Vagina (tissue), 2 donors: ENCODE measurements around the gene CCDC63. TPM values are rescaled to one million over a fixed set of nuclear protein-coding genes. Genes with fewer than 3 reads are reported as not detected.
A peak's percentile ranks its signal among the peaks of the same experiment; 100 is the strongest.

ENCODE experiments used
- DNase-seq, 2 donors: peaks; one replicate each; pipeline ENCODE4 v3.0.0-alpha.2; 2017; ENCODE audit errors: extremely low spot score in 2 of 2
- H3K27ac ChIP-seq: fragments of 200-600 bp; sonication (generic); one replicate; pipeline ENCODE4 v1.5.1; 2019
- H3K27me3 ChIP-seq: fragments of 200-600 bp; sonication (generic); one replicate; pipeline ENCODE4 v1.5.1; 2019
- H3K36me3 ChIP-seq, 2 donors: fragments of 200-600 bp; sonication (generic); one replicate each; pipeline ENCODE4 v1.5.1; 2017 to 2019
- H3K4me1 ChIP-seq: fragments of 200-600 bp; sonication (generic); one replicate; pipeline ENCODE4 v1.5.1; 2019
- H3K4me3 ChIP-seq, 2 donors: fragments of 200-600 bp; sonication (generic); 1 replicate in 1 of 2; 2 replicates in 1 of 2; pipeline ENCODE4 v1.5.1; 2016 to 2019
- H3K9me3 ChIP-seq: fragments of 200-600 bp; sonication (generic); one replicate; pipeline ENCODE4 v1.5.1; 2019
- POLR2A ChIP-seq, 2 donors: fragments of 450-650 bp; IDR thresholded peaks; one replicate each; pipeline ENCODE4 v1.6.1; 2017; ENCODE audit warnings: antibody characterized with exemption in 2 of 2, mild to moderate bottlenecking in 2 of 2, moderate library complexity in 2 of 2
- POLR2AphosphoS5 ChIP-seq, 2 donors: sonication (generic); formaldehyde crosslinking; IDR thresholded peaks; one replicate each; pipeline ENCODE4 v1.9.0; 2017; ENCODE audit warnings: antibody characterized with exemption in 2 of 2, mild to moderate bottlenecking in 2 of 2, low read depth in 1 of 2; ENCODE audit not compliant: insufficient read depth in 1 of 2
- intact Hi-C: fragments of 100-400 bp; cut with DNase I; formaldehyde crosslinking; loops from one replicate; pipeline ENCODE4 v1.15.1; 2023
- total RNA-seq: library from RNA; depleted of rRNA; stranded (reverse); fragments of >200 nt; gene quantifications from one replicate; pipeline ENCODE4 v1.2.3, GENCODE V29; 2016
- TF ChIP-seq, protein P1 (sequence below), 3 experiments: fragments of 450-650 bp in 2 of 3; fragments of 200-600 bp in 1 of 3; sonication (generic) in 1 of 3; IDR thresholded peaks; one replicate each; pipeline ENCODE4 v1.5.1; 2017 to 2019; ENCODE audit warnings: antibody characterized with exemption in 3 of 3, mild to moderate bottlenecking in 2 of 3, moderate library complexity in 2 of 3

Gene CCDC63
- total RNA-seq, 1 donor from 2014 or later = not detected

DNA sequence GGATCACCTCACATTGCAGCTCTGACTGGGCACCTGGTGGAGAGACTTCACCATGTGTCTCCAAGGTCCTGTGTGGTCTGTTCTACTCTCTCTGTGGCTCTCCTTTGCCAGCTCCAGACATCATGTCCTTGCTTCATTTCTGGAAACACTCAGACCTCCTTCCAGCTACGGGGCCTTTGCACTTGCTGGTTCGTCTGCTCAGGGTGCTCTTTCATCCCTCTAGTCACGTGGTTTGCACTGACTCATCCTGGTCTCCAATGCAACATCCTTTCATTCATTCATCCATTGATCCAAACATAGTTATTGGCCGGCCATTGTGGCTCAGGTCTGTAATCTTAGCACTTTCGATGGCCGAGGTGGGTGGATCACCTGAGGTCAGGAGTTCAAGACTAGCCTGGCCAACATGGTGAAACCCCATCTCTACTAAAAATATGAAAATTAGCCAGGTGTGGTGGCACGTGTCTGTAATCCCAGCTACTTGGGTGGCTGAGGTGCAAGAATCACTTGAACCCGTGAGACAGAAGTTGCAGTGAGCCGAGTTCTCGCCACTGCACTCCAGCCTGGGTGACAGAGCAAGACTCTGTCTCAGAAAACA, 23.9 kb upstream of the CCDC63 start:
- TF ChIP-seq POLR2A (IDR thresholded peaks at IDR 0.05) (no peak), POLR2AphosphoS5 (IDR thresholded peaks at IDR 0.05; ENCODE audit: insufficient read depth in 1 of 2, low read depth in 1 of 2) (no peak)
- TF ChIP-seq, protein P1, sequence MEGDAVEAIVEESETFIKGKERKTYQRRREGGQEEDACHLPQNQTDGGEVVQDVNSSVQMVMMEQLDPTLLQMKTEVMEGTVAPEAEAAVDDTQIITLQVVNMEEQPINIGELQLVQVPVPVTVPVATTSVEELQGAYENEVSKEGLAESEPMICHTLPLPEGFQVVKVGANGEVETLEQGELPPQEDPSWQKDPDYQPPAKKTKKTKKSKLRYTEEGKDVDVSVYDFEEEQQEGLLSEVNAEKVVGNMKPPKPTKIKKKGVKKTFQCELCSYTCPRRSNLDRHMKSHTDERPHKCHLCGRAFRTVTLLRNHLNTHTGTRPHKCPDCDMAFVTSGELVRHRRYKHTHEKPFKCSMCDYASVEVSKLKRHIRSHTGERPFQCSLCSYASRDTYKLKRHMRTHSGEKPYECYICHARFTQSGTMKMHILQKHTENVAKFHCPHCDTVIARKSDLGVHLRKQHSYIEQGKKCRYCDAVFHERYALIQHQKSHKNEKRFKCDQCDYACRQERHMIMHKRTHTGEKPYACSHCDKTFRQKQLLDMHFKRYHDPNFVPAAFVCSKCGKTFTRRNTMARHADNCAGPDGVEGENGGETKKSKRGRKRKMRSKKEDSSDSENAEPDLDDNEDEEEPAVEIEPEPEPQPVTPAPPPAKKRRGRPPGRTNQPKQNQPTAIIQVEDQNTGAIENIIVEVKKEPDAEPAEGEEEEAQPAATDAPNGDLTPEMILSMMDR (IDR thresholded peaks at IDR 0.05) = no peak
- H3K4me1 ChIP-seq = no peaks in the 10 kb centered on the region

DNA sequence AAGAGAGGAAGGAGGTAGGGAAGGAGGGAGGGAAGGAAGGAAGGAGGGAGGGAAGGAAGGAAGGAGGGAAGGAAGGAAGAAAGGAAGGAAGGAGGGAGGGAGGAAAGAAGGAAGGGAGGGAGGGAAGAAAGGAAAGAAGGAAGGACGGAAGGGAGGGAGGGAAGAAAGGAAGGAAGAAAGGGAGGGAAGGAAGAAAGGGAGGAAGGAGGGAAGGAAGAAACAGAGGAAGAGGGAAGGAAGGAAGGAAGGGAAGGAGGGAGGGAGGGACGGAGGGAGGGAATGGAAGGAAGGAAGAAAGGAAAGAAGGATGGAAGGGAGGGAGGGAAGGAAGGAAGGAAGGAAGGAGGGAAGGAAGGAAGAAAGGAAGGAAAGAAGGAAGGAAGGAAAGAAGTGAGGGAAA, 22.4 kb upstream of the CCDC63 start:
- intact Hi-C loops = loop anchor here (10.0 kb wide), 1 partner anchor 220 kb away; no protein-coding TSS in a partner anchor
- TF ChIP-seq, protein P1 (IDR thresholded peaks at IDR 0.05) = no peak
- TF ChIP-seq POLR2A (IDR thresholded peaks at IDR 0.05) (no peak), POLR2AphosphoS5 (IDR thresholded peaks at IDR 0.05; ENCODE audit: insufficient read depth in 1 of 2, low read depth in 1 of 2) (no peak)
- Histone ChIP-seq H3K27ac (no peak overlapping the region), H3K4me1 (no peaks in the 10 kb centered on the region), H3K27me3 (no peaks in the 10 kb centered on the region), H3K9me3 (no peaks in the 10 kb centered on the region), H3K4me3 (no peak overlapping the region), H3K36me3 (no peaks in the 10 kb centered on the region)
- no peak for DNase-seq

More for the DNA sequence above, 23.9 kb upstream of the CCDC63 start:
- Histone ChIP-seq H3K27me3 (no peaks in the 10 kb centered on the region), H3K36me3 (no peaks in the 10 kb centered on the region), H3K27ac (no peak overlapping the region), H3K9me3 (no peaks in the 10 kb centered on the region), H3K4me3 (no peak overlapping the region)
- DNase-seq = no peak
- intact Hi-C loops = loop anchor here (10.0 kb wide), 1 partner anchor 218 kb away; no protein-coding TSS in a partner anchor

- TF ChIP-seq POLR2A (IDR thresholded peaks at IDR 0.05) (no peak), POLR2AphosphoS5 (IDR thresholded peaks at IDR 0.05; ENCODE audit: insufficient read depth in 1 of 2, low read depth in 1 of 2) (no peak)
- TF ChIP-seq, protein P1 (IDR thresholded peaks at IDR 0.05) = no peak
- Histone ChIP-seq H3K9me3 (no peaks in the 10 kb centered on the region), H3K4me3 (no peak overlapping the region), H3K27ac (no peak overlapping the region), H3K4me1 (no peaks in the 10 kb centered on the region), H3K36me3 (no peaks in the 10 kb centered on the region), H3K27me3 (no peaks in the 10 kb centered on the region)
- intact Hi-C loops = loop anchor here (10.0 kb wide), 1 partner anchor 221 kb away; no protein-coding TSS in a partner anchor
- no peak for DNase-seq
Measured at GRCh38 chr12:110825530-110825929, 21.3 kb upstream of the CCDC63 start.

GRCh38 chr12:110826592-110827200, 20.1 kb upstream of the CCDC63 start:
- Histone ChIP-seq H3K9me3 (no peaks in the 10 kb centered on the region), H3K27ac (no peak overlapping the region), H3K27me3 (no peaks in the 10 kb centered on the region), H3K4me3 (peak overlapping the region in 1 of 2 donors; percentile 1), H3K36me3 (no peaks in the 10 kb centered on the region), H3K4me1 (no peaks in the 10 kb centered on the region)
- DNase-seq = no peak
- intact Hi-C loops = loop anchor here (10.0 kb wide), 1 partner anchor 222 kb away; no protein-coding TSS in a partner anchor
- TF ChIP-seq POLR2A (IDR thresholded peaks at IDR 0.05) (no peak), POLR2AphosphoS5 (IDR thresholded peaks at IDR 0.05; ENCODE audit: insufficient read depth in 1 of 2, low read depth in 1 of 2) (peak in 1 of 2 donors; percentile 18)
- TF ChIP-seq, protein P1 (IDR thresholded peaks at IDR 0.05) = peak; percentile 50 to 77 (median 53)

- Histone ChIP-seq H3K36me3 (no peaks in the 10 kb centered on the region), H3K4me3 (no peak overlapping the region), H3K4me1 (no peaks in the 10 kb centered on the region), H3K9me3 (no peaks in the 10 kb centered on the region), H3K27ac (no peak overlapping the region), H3K27me3 (no peaks in the 10 kb centered on the region)
- no peak for DNase-seq
- intact Hi-C loops = loop anchor here (10.0 kb wide), 1 partner anchor 225 kb away; no protein-coding TSS in a partner anchor
- TF ChIP-seq POLR2A (IDR thresholded peaks at IDR 0.05) = no peak
- TF ChIP-seq, protein P1 (IDR thresholded peaks at IDR 0.05) = no peak
- no peak for TF ChIP-seq POLR2AphosphoS5 (IDR thresholded peaks at IDR 0.05; ENCODE audit: insufficient read depth in 1 of 2, low read depth in 1 of 2)
Measured at GRCh38 chr12:110829308-110829707, 17.5 kb upstream of the CCDC63 start.
